Fibroblast of mammary gland (primary cell): Measurements from ENCODE around the gene ANK2.

ENCODE experiments used
- DNase-seq: peaks from one replicate; pipeline ENCODE4 v3.0.0-alpha.2; 2010; ENCODE audit warnings: low read depth
- H3K4me3 ChIP-seq: 2 replicates; pipeline ENCODE4 v1.5.1; 2011; ENCODE audit warnings: low read depth, mild to moderate bottlenecking, low read length, moderate library complexity; ENCODE audit not compliant: control insufficient read depth
- TF ChIP-seq, protein P1 (sequence below): conservative IDR thresholded peaks from 2 replicates; pipeline ENCODE4 v1.5.1; 2011; ENCODE audit warnings: low read depth, low read length, inconsistent platforms; ENCODE audit not compliant: control insufficient read depth, insufficient read depth

The ANK2 gene

DNA sequence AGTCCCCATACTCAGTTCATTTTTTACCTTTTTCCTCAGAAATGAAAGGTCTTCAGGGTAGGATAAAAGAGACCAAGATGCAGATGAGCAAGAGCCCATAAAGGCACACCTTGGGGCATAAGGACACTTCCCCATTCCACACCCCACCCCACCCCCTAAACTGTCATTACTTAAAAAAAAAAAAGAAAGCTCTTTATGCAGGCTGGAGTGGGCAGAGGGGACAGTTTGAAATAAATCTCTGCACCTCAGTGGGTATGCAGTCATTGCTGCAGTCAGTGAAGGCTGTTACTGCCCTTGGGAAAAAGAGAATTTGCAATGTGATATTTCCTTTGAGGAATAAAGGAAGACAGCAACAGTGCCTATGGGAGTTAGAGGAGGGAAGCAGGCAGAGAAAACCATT is 137.5 kb downstream of the ANK2 start:
- H3K4me3 ChIP-seq: no peak overlapping the region
- TF ChIP-seq, protein P1, sequence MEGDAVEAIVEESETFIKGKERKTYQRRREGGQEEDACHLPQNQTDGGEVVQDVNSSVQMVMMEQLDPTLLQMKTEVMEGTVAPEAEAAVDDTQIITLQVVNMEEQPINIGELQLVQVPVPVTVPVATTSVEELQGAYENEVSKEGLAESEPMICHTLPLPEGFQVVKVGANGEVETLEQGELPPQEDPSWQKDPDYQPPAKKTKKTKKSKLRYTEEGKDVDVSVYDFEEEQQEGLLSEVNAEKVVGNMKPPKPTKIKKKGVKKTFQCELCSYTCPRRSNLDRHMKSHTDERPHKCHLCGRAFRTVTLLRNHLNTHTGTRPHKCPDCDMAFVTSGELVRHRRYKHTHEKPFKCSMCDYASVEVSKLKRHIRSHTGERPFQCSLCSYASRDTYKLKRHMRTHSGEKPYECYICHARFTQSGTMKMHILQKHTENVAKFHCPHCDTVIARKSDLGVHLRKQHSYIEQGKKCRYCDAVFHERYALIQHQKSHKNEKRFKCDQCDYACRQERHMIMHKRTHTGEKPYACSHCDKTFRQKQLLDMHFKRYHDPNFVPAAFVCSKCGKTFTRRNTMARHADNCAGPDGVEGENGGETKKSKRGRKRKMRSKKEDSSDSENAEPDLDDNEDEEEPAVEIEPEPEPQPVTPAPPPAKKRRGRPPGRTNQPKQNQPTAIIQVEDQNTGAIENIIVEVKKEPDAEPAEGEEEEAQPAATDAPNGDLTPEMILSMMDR: no peak
- no peak for DNase-seq

DNA sequence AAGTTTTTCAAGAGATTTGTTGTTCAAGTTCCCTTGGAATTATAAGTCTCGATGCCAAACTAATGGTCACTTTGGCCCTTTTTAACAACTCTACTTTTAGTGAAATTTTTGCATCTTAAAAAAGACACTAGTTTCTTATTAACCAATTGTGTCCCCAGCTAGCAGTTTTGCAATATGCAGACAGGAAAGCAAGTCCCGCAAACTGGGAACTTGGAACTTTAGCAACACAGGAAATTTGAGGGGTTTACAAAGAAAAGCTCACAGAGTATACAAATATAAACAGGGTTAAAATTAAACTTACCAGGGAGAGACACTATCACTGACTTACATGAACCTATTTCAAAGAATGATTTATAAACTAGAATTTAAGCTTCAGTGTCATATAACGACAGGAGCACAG is 137.9 kb downstream of the ANK2 start:
- no peak overlapping the region for H3K4me3 ChIP-seq
- no peak for DNase-seq
- TF ChIP-seq, protein P1: no peak

DNA sequence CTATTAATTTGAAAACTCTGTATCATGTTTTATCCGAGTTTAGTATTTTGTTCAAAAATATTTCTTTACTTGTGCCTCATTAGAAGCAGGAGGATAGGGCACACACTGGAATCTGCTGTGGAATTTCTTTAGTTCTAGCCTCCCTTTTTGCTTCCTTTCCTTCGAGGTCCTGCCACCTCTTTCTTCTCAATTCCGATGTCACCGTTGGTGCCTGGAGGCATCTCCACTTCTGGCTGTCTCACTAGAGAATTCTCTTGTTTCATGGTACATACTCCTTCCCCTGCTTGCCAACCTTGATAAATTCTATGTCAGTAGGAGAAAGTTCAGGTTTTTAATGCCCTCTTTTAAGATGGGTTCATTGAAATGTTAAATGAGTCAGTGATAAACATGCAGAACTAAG is 140.1 kb downstream of the ANK2 start:
- no peak overlapping the region for H3K4me3 ChIP-seq
- TF ChIP-seq, protein P1: no peak
- no peak for DNase-seq

DNA sequence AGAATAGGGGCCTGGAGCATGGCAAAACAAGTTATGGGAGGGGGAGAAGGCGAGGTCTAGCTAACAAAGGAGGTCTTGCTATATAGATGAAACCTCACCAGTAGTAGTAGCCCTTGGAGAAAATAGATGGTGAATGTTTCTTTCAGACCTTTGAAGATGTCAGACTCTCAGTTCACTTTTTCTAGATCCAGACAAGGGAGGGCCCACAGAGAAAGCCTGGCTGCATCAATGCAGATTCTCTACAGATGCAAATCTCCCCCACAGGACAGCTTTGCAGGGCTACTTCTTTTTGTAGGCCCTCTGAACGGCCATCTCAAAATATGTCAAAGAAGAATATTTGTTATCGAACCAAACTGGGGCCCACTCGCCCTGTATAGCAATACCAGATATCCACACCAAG is 159.7 kb downstream of the ANK2 start:
- TF ChIP-seq, protein P1: no peak
- no peak for DNase-seq
- H3K4me3 ChIP-seq: no peak overlapping the region

DNA sequence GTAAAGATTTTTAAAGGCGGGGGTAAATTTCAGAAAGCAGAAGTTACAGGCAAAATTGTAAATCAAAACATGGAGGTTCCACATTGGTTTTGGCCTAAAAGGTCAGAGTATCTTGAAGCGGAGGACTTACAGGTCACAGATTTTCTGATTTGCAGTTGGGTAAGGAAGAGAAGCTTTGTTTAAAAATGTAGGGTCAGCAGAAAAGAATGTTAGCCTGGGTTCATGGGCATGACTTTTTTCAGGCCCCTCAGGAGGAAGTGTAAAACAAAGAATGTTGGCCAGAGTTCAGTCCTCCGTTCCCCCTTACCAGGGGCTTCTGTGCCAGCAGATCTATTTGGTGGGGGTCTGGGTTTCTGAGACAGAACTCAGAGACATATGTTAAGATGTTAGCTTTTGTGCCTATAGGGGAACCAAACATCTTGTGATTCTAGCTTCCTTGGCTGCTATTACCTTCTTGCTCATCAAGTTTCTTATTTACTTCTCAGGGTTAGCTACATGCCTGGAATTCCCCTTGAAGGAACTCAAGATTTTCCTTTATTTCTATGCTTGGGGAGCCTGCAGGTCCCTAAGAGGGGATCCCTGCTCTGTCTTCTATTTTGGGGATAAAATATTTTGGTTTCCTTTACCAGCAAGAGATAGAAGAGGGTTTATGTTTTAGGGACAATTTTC is 160.3 kb downstream of the ANK2 start:
- DNase-seq: no peak
- TF ChIP-seq, protein P1: no peak
- no peak overlapping the region for H3K4me3 ChIP-seq

DNA sequence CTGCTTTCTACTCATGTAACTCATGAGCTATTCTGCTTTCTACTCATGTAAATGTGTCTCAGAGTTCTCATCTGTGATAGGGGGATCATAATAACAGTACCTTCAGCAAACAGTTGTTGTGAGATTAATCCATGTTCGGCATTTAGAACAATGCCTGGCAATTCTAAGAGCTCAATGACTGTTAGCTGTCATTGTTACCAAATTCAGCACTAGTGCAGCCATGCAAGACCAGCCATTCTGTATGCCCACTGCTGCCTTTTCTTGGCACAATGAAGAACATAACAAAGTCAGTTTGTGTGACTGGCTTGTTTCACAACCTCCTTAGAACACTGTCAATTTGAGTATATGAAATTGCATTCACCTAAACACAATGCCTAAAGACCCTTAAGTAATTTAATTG is 163.2 kb downstream of the ANK2 start:
- no peak overlapping the region for H3K4me3 ChIP-seq
- no peak for DNase-seq
- TF ChIP-seq, protein P1: no peak

DNA sequence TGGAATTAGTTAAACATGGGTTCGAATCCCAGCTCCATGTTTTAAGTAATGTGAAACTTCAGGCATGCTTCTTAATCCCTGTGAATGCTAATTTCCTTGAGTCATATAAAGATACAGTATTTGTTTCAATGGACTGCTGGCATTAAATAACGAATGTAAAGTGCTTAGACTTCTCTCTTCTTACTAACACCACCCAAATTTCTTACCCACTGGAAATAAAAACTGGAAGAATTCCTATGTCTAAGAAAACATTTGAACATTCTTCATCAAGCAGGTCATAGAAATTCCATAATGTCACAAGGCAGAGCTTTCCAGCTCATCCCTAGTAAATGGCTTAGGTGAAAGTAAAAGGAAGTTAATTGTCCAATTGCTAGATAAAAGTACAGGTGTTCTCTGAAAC is 172.5 kb downstream of the ANK2 start:
- TF ChIP-seq, protein P1: no peak
- H3K4me3 ChIP-seq: no peak overlapping the region
- DNase-seq: peak; percentile 11
